Measurements from ENCODE around the gene CEACAM20.
A peak's percentile ranks its signal among the peaks of the same experiment; 100 is the strongest.
"Not testable (repeated sequence)": the region's sequence is repeated elsewhere in the genome, so short reads cannot be mapped to it uniquely, and the experiment has no call there.

The CEACAM20 gene

GRCh38 chr19:44572581-44572900 lies 43.1 kb upstream of the CEACAM20 start:
- no peak for TF ChIP-seq CTCF (conservative IDR thresholded peaks at IDR 0.05)
- no peak overlapping the region for H3K27ac ChIP-seq

- no peak overlapping the region for H3K27ac ChIP-seq
- TF ChIP-seq CTCF (conservative IDR thresholded peaks at IDR 0.05) = no peak
These were observed 42.5 kb upstream of the CEACAM20 start for GRCh38 chr19:44571830-44572580.

GRCh38 chr19:44570984-44571684 lies 41.7 kb upstream of the CEACAM20 start:
- no peak overlapping the region; the same call in 1 of the 2 replicates for H3K27ac ChIP-seq

GRCh38 chr19:44570603-44570983 lies 41.1 kb upstream of the CEACAM20 start:
- TF ChIP-seq CTCF (conservative IDR thresholded peaks at IDR 0.05) = no peak
- H3K27ac ChIP-seq = no peak overlapping the region

More at GRCh38 chr19:44570984-44571684, 41.7 kb upstream of the CEACAM20 start:
- peak; percentile 81 for TF ChIP-seq CTCF (conservative IDR thresholded peaks at IDR 0.05)

GRCh38 chr19:44567745-44568144 lies 38.3 kb upstream of the CEACAM20 start:
- no peak for TF ChIP-seq CTCF (conservative IDR thresholded peaks at IDR 0.05)
- no peak overlapping the region for H3K27ac ChIP-seq

GRCh38 chr19:44566984-44567383 lies 37.5 kb upstream of the CEACAM20 start:
- no peak overlapping the region for H3K27ac ChIP-seq
- no peak for TF ChIP-seq CTCF (conservative IDR thresholded peaks at IDR 0.05)

- H3K27ac ChIP-seq = not testable (repeated sequence)
These were observed 33.7 kb upstream of the CEACAM20 start for GRCh38 chr19:44563086-44563655.

- TF ChIP-seq CTCF (conservative IDR thresholded peaks at IDR 0.05) = no peak
- no peak overlapping the region for H3K27ac ChIP-seq
These were observed 28.5 kb upstream of the CEACAM20 start for GRCh38 chr19:44557933-44558332.
